Measurements from ENCODE around the gene FBXL4. TPM values are rescaled to one million over a fixed set of nuclear protein-coding genes. Genes with fewer than 3 reads are reported as not detected.

FBXL4 gene
- polyA plus RNA-seq, 1 donor (not counting 4 experiments of a cell fraction or from before 2014, with no cell fraction given), result 19.9 TPM

- H3K9me3 ChIP-seq (ENCODE audit: control insufficient read depth, low read depth, low read length), result no peaks in the 10 kb centered on the region
- H3K36me3 ChIP-seq (ENCODE audit: control insufficient read depth in 2 of 2, extremely low read depth in 1 of 2, insufficient read depth in 2 of 2, low read length in 2 of 2), result no peaks in the 10 kb centered on the region
- H3K9ac ChIP-seq (ENCODE audit: control insufficient read depth, extremely low read depth, insufficient read depth, low read length), result no peak overlapping the region
- H3K27ac ChIP-seq (ENCODE audit: control insufficient read depth, insufficient read depth, low read length), result no peak overlapping the region
- H3K79me2 ChIP-seq (ENCODE audit: control insufficient read depth, insufficient read depth, low read length), result no peaks in the 10 kb centered on the region
- DNase-seq (ENCODE audit: low read depth, low spot score), result no peak
- H4K20me1 ChIP-seq (ENCODE audit: control insufficient read depth, extremely low read depth, insufficient read depth, low read length), result no peaks in the 10 kb centered on the region
- TF ChIP-seq EZH2 (IDR thresholded peaks at IDR 0.05; ENCODE audit: low read length), result peak; percentile 38
- TF ChIP-seq CTCF (optimal IDR thresholded peaks at IDR 0.05 in 1 of 3, IDR thresholded peaks at IDR 0.05 in 1 of 3, conservative IDR thresholded peaks at IDR 0.05 in 1 of 3; ENCODE audit: extremely low read depth in 1 of 3, insufficient read depth in 2 of 3, low read length in 3 of 3), result no peak
- no peaks in the 10 kb centered on the region for H3K9me1 ChIP-seq (ENCODE audit: control insufficient read depth, extremely low read depth, insufficient read depth, low read length)
- no peak overlapping the region for H3K4me3 ChIP-seq (ENCODE audit: control insufficient read depth in 2 of 3, extremely low read depth in 1 of 3, insufficient read depth in 2 of 3, low read depth in 1 of 3, low read length in 3 of 3)
- dilution Hi-C loops (cut with MboI; ENCODE audit: extremely low pct_ligation_motif_present, low sequenced_read_pairs), result no loop called here
- no peak overlapping the region for H2AFZ ChIP-seq (ENCODE audit: control insufficient read depth, low read length)
- no peak overlapping the region for H3K4me2 ChIP-seq (ENCODE audit: control insufficient read depth, extremely low read depth, insufficient read depth, low read depth, low read length)
- FAIRE-seq, result no peak
- H3K4me1 ChIP-seq (ENCODE audit: control insufficient read depth, extremely low read depth, insufficient read depth, low read length), result peaks cover 8% of the 10 kb centered on the region
- peaks cover 89% of the 10 kb centered on the region for H3K27me3 ChIP-seq (ENCODE audit: control insufficient read depth, extremely low read depth, insufficient read depth, low read length)
Measured at GRCh38 chr6:98840996-98841513, 106.7 kb downstream of the FBXL4 start.

- FAIRE-seq (no peak), DNase-seq (ENCODE audit: low read depth, low spot score) (no peak)
- no peak overlapping the region for H3K9ac ChIP-seq (ENCODE audit: control insufficient read depth, extremely low read depth, insufficient read depth, low read length)
- no peak overlapping the region for H3K4me2 ChIP-seq (ENCODE audit: control insufficient read depth, extremely low read depth, insufficient read depth, low read depth, low read length)
- H3K4me3 ChIP-seq (ENCODE audit: control insufficient read depth in 2 of 3, extremely low read depth in 1 of 3, insufficient read depth in 2 of 3, low read depth in 1 of 3, low read length in 3 of 3), result no peak overlapping the region
- peaks cover 3% of the 10 kb centered on the region for H4K20me1 ChIP-seq (ENCODE audit: control insufficient read depth, extremely low read depth, insufficient read depth, low read length)
- no peak overlapping the region for H2AFZ ChIP-seq (ENCODE audit: control insufficient read depth, low read length)
- H3K9me1 ChIP-seq (ENCODE audit: control insufficient read depth, extremely low read depth, insufficient read depth, low read length), result no peaks in the 10 kb centered on the region
- dilution Hi-C loops (cut with MboI; ENCODE audit: extremely low pct_ligation_motif_present, low sequenced_read_pairs), result no loop called here
- H3K9me3 ChIP-seq (ENCODE audit: control insufficient read depth, low read depth, low read length), result no peaks in the 10 kb centered on the region
- H3K36me3 ChIP-seq (ENCODE audit: control insufficient read depth in 2 of 2, extremely low read depth in 1 of 2, insufficient read depth in 2 of 2, low read length in 2 of 2), result no peaks in the 10 kb centered on the region
- peaks cover 6% of the 10 kb centered on the region for H3K4me1 ChIP-seq (ENCODE audit: control insufficient read depth, extremely low read depth, insufficient read depth, low read length)
- no peak overlapping the region for H3K27ac ChIP-seq (ENCODE audit: control insufficient read depth, insufficient read depth, low read length)
- no peaks in the 10 kb centered on the region for H3K79me2 ChIP-seq (ENCODE audit: control insufficient read depth, insufficient read depth, low read length)
- no peak for TF ChIP-seq CTCF (optimal IDR thresholded peaks at IDR 0.05 in 1 of 3, IDR thresholded peaks at IDR 0.05 in 1 of 3, conservative IDR thresholded peaks at IDR 0.05 in 1 of 3; ENCODE audit: extremely low read depth in 1 of 3, insufficient read depth in 2 of 3, low read length in 3 of 3)
- peaks cover 89% of the 10 kb centered on the region for H3K27me3 ChIP-seq (ENCODE audit: control insufficient read depth, extremely low read depth, insufficient read depth, low read length)
Measured at GRCh38 chr6:98840385-98840784, 107.4 kb downstream of the FBXL4 start.
